ENCODE results near the gene ZNF697.

- TF ChIP-seq CTCF (IDR thresholded peaks at IDR 0.05; ENCODE audit: insufficient read depth, low read length, poor library complexity, severe bottlenecking): no peak
- TF ChIP-seq EZH2phosphoT487 (conservative IDR thresholded peaks at IDR 0.05; ENCODE audit: low read length): no peak
Measured at GRCh38 chr1:119593805-119594204, 54.3 kb downstream of the ZNF697 start.

Data from SU-DHL-6 (cell line).